HepG2 (cell line): ENCODE data around the gene PLEKHB2. TPM values are rescaled to one million over a fixed set of nuclear protein-coding genes. Genes with fewer than 3 reads are reported as not detected.

ENCODE experiments used
- ETV5 ChIP-seq: IDR thresholded peaks from 2 replicates; pipeline ENCODE4 v1.6.1; 2018; ENCODE audit warnings: missing biosample characterization, missing genetic modification reagents, inconsistent platforms, borderline replicate concordance
- HHEX ChIP-seq: IDR thresholded peaks from 2 replicates; pipeline ENCODE4 v1.6.1; 2016; ENCODE audit warnings: control low read depth
- HMG20A ChIP-seq: IDR thresholded peaks from 2 replicates; pipeline ENCODE4 v1.6.1; 2016; ENCODE audit warnings: borderline replicate concordance
- KLF16 ChIP-seq, 2 experiments: sonication (generic) in 1 of 2; formaldehyde crosslinking in 1 of 2; IDR thresholded peaks; 2 replicates each; pipeline versions ENCODE4 v1.6.1 to v1.8.0; 2016 to 2023; ENCODE audit warnings: missing genetic modification reagents in 2 of 2, missing compliant biosample characterization in 1 of 2
- ZNF335 ChIP-seq: sonication (generic); formaldehyde crosslinking; IDR thresholded peaks from 2 replicates; pipeline ENCODE4 v1.4.0; 2020; ENCODE audit warnings: missing genetic modification reagents
- ZNF747 ChIP-seq: sonication (generic); formaldehyde crosslinking; IDR thresholded peaks from 2 replicates; pipeline ENCODE4 v1.8.1; 2023; ENCODE audit warnings: missing genetic modification reagents, mild to moderate bottlenecking, borderline replicate concordance
- polyA plus RNA-seq, 8 experiments: library from polyadenylated mRNA; depleted of rRNA in 3 of 8; stranded (reverse) in 7 of 8; unstranded in 1 of 8; fragments of >200 nt; fragmentation: Illumina TruSeq in 4 of 8; extraction: Trizol in 4 of 8; gene quantifications; 2 replicates each; pipeline versions ENCODE4 v1.2.1 to v1.2.3, GENCODE V29; 2011 to 2016; ENCODE audit warnings: low read depth in 4 of 8, missing spikeins in 1 of 8, mixed read lengths in 1 of 8; ENCODE audit not compliant: insufficient read depth in 1 of 8
- total RNA-seq, 5 experiments: library from RNA; depleted of rRNA; stranded (reverse); fragments of >200 nt; fragmentation: Illumina TruSeq; extraction: Trizol; gene quantifications; 2 replicates each; pipeline ENCODE4 v1.2.3, GENCODE V29; 2016; ENCODE audit warnings: low read depth in 1 of 5
- TF ChIP-seq, protein P1 (sequence below): sonication (generic); formaldehyde crosslinking; IDR thresholded peaks from 2 replicates; pipeline ENCODE4 v1.4.0; 2020; ENCODE audit warnings: missing genetic modification reagents, low read depth, mild to moderate bottlenecking, borderline replicate concordance
- TF ChIP-seq, protein P2 (sequence below): sonication (generic); formaldehyde crosslinking; IDR thresholded peaks from 2 replicates; pipeline ENCODE4 v1.8.1; 2022; ENCODE audit warnings: mild to moderate bottlenecking, missing genetic modification reagents
- TF ChIP-seq, protein P3 (sequence below): sonication (generic); formaldehyde crosslinking; IDR thresholded peaks from 2 replicates; pipeline ENCODE4 v1.4.0; 2020; ENCODE audit warnings: missing genetic modification reagents, borderline replicate concordance
- TF ChIP-seq, protein P4 (sequence below): sonication (generic); formaldehyde crosslinking; IDR thresholded peaks from 2 replicates; pipeline ENCODE4 v1.5.0; 2020; ENCODE audit warnings: missing genetic modification reagents
- TF ChIP-seq, protein P5 (sequence below): sonication (generic); formaldehyde crosslinking; IDR thresholded peaks from 2 replicates; pipeline ENCODE4 v1.5.0; 2020; ENCODE audit warnings: mild to moderate bottlenecking, missing genetic modification reagents, moderate library complexity
- TF ChIP-seq, protein P6 (sequence below): sonication (generic); formaldehyde crosslinking; IDR thresholded peaks from 2 replicates; pipeline ENCODE4 v1.5.0; 2020; ENCODE audit warnings: missing genetic modification reagents, mild to moderate bottlenecking, borderline replicate concordance

Gene PLEKHB2
- total and polyA plus RNA-seq, 2 of the 13 experiments (the other 11 are each of a cell fraction or from before 2014, with no cell fraction given) = 73.0 to 78.9 TPM

DNA sequence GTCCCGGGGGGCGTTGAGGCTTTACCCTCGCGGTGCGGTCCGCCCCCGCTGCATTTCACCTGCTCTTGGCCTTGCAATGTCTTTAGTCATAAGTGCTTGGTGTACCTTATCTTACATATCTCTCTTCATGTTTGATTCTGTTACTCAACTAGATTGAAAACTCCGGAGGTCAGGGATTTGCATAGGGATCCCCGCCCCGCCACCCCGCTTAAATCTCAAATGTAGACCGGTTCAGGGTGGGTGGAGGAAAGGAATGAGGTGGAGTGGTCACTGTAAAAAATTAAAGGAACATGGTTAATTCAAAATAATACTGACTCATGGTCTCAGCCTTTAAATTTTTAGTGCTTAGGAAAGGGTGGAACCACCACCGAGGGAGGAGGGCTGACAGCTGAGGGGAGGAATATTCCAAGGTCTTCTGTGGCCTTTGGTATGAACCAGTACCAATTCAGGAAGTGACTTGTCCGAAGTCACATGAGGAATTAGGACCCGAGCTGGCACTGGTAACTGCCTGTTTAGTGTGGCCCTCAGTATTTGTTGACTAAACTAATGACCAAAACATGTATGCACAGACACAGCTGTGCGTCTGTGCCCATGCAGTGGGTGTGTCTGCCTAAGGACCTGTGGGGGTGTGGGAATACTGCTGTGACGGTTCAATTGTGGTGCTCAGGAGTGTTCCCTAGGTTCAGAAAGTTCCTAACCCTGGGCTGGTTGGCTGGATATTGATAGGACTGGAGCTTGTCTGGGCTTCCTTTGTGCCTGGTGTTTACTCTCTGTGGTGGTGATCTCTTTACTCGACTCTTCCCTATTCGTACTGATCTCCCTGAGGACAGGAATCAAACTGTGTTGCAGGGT lies 1.0 kb downstream of the PLEKHB2 start (continued):
- TF ChIP-seq ETV5 = peak; percentile 74; the same call in 1 of the 2 replicates
- peak; percentile 99 for TF ChIP-seq ZNF335 (CRISPR knock-in tag)
- TF ChIP-seq, protein P1, sequence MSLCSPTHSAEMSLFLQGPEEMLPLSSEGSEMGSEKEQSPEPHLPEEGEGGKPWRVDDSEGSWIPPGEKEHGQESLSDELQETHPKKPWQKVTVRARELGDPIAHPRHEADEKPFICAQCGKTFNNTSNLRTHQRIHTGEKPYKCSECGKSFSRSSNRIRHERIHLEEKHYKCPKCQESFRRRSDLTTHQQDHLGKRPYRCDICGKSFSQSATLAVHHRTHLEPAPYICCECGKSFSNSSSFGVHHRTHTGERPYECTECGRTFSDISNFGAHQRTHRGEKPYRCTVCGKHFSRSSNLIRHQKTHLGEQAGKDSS (CRISPR knock-in tag) = 0 out of 2 replicates have a peak, but pooled peaks have one; percentile 42
- TF ChIP-seq, protein P2, sequence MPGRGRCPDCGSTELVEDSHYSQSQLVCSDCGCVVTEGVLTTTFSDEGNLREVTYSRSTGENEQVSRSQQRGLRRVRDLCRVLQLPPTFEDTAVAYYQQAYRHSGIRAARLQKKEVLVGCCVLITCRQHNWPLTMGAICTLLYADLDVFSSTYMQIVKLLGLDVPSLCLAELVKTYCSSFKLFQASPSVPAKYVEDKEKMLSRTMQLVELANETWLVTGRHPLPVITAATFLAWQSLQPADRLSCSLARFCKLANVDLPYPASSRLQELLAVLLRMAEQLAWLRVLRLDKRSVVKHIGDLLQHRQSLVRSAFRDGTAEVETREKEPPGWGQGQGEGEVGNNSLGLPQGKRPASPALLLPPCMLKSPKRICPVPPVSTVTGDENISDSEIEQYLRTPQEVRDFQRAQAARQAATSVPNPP (CRISPR knock-in tag) = 0 out of 2 replicates have a peak, but pooled peaks have one; percentile 46
- TF ChIP-seq, protein P3, sequence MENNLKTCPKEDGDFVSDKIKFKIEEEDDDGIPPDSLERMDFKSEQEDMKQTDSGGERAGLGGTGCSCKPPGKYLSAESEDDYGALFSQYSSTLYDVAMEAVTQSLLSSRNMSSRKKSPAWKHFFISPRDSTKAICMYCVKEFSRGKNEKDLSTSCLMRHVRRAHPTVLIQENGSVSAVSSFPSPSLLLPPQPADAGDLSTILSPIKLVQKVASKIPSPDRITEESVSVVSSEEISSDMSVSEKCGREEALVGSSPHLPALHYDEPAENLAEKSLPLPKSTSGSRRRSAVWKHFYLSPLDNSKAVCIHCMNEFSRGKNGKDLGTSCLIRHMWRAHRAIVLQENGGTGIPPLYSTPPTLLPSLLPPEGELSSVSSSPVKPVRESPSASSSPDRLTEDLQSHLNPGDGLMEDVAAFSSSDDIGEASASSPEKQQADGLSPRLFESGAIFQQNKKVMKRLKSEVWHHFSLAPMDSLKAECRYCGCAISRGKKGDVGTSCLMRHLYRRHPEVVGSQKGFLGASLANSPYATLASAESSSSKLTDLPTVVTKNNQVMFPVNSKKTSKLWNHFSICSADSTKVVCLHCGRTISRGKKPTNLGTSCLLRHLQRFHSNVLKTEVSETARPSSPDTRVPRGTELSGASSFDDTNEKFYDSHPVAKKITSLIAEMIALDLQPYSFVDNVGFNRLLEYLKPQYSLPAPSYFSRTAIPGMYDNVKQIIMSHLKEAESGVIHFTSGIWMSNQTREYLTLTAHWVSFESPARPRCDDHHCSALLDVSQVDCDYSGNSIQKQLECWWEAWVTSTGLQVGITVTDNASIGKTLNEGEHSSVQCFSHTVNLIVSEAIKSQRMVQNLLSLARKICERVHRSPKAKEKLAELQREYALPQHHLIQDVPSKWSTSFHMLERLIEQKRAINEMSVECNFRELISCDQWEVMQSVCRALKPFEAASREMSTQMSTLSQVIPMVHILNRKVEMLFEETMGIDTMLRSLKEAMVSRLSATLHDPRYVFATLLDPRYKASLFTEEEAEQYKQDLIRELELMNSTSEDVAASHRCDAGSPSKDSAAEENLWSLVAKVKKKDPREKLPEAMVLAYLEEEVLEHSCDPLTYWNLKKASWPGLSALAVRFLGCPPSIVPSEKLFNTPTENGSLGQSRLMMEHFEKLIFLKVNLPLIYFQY (CRISPR knock-in tag) = no peak
- TF ChIP-seq KLF16 (CRISPR knock-in tag; IDR thresholded peaks at IDR 0.05) = peak in 1 of 2 experiments; percentile 78; a peak in 2 of 4 replicates
- no peak for TF ChIP-seq HHEX (CRISPR knock-in tag)
- TF ChIP-seq, protein P4, sequence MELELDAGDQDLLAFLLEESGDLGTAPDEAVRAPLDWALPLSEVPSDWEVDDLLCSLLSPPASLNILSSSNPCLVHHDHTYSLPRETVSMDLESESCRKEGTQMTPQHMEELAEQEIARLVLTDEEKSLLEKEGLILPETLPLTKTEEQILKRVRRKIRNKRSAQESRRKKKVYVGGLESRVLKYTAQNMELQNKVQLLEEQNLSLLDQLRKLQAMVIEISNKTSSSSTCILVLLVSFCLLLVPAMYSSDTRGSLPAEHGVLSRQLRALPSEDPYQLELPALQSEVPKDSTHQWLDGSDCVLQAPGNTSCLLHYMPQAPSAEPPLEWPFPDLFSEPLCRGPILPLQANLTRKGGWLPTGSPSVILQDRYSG (CRISPR knock-in tag) = no peak
- peak; percentile 67; the same call in 1 of the 2 replicates for TF ChIP-seq ZNF747 (CRISPR knock-in tag)
- TF ChIP-seq, protein P5, sequence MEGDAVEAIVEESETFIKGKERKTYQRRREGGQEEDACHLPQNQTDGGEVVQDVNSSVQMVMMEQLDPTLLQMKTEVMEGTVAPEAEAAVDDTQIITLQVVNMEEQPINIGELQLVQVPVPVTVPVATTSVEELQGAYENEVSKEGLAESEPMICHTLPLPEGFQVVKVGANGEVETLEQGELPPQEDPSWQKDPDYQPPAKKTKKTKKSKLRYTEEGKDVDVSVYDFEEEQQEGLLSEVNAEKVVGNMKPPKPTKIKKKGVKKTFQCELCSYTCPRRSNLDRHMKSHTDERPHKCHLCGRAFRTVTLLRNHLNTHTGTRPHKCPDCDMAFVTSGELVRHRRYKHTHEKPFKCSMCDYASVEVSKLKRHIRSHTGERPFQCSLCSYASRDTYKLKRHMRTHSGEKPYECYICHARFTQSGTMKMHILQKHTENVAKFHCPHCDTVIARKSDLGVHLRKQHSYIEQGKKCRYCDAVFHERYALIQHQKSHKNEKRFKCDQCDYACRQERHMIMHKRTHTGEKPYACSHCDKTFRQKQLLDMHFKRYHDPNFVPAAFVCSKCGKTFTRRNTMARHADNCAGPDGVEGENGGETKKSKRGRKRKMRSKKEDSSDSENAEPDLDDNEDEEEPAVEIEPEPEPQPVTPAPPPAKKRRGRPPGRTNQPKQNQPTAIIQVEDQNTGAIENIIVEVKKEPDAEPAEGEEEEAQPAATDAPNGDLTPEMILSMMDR (CRISPR knock-in tag) = no peak
- peak; percentile 17; the same call in 1 of the 2 replicates for TF ChIP-seq HMG20A (CRISPR knock-in tag)
- TF ChIP-seq, protein P6, sequence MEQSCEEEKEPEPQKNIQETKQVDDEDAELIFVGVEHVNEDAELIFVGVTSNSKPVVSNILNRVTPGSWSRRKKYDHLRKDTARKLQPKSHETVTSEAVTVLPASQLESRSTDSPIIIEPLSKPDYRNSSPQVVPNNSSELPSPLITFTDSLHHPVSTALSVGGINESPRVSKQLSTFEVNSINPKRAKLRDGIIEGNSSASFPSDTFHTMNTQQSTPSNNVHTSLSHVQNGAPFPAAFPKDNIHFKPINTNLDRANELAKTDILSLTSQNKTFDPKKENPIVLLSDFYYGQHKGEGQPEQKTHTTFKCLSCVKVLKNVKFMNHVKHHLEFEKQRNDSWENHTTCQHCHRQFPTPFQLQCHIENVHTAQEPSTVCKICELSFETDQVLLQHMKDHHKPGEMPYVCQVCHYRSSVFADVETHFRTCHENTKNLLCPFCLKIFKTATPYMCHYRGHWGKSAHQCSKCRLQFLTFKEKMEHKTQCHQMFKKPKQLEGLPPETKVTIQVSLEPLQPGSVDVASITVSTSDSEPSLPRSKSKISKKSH (CRISPR knock-in tag) = no peak
